HG03108 (cell line): Measurements from ENCODE around the gene CTDSP2.
A peak's percentile ranks its signal among the peaks of the same experiment; 100 is the strongest.
"Not testable (repeated sequence)": the region's sequence is repeated elsewhere in the genome, so short reads cannot be mapped to it uniquely, and the experiment has no call there.

ENCODE experiments used
- ATAC-seq: cut with Tn5 transposase; IDR thresholded peaks from one replicate; pipeline ENCODE4 v1.9.1; 2021; ENCODE audit warnings: moderate library complexity; ENCODE audit not compliant: unreplicated experiment

CTDSP2 gene

DNA sequence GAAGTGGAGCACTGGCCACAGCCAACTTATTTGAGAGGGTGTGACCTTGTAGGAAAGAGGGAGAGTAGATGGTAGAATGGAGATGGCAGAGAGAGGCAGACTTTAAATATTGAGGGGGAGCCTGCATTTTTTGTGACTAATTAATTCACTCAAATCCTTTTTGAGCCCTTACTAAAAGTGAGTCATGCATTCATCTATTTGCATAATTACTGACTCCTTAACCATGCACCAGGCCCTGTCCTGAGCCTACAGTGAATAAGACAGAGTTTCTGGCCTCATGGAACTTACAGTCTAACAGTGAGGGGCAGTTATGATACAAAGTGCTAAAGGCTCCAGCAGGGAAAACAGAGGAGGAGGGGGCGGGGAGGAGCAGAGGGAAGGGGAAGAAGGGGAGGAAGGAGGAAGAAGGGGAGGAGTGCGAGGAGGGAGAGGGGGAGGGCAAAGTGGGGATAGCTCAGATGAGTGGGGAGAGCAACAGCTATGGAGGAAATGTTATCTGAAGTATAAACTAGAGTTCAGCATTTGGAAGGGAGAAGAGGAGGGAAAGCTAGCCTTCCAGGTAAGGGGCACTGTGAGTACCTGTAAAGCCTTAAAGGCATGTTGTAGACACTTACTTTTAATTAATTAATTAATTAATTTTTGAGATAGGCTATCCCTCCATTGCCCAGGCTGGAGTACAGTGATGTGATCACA is 7.5 kb upstream of the CTDSP2 start:
- ATAC-seq = no peak

DNA sequence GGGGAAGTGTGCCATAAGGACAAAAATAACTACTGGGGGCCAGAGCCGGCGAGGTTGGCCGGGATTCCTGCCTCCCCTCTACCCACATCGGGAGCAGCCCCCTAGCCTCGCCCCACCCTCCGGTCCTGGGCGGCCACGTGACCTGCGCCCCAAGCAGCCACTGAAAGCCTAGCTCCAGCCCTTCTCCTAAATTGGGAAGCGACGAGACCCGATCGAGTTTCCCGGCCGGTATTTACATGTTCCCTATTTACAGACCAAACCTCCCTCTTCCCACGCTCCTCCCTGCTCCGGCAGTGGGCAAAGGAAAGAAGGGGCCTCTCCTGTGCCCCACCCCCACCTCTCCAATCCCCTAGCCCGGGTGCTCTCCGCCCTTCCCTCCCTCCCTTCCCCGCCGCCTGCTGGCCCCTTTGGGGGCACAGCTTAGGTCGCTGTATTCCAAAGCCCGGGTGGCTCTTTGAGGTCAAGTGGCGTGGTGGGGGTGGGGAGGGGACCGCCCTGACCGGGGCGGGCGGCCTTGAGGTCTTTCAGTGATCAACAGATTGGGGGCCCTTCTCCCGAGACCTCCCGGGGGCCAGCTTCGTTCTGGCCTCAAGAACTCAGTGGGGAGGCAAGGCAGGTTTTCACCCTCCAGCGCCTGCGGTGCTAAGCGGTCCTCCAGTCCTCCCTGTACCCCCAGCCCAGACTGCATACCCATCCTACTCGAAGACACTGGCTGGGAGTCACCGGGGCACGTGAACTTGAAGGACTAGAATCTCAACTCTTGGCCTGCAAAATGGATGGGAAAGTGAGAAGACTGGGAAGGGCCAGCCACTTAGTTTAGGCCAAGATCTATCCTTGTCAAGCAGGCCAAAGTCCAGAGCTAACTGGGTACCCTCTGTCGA is 6.3 kb upstream of the CTDSP2 start:
- no peak for ATAC-seq

GRCh38 chr12:57852200-57852599 is 5.7 kb upstream of the CTDSP2 start:
- no peak for ATAC-seq

DNA sequence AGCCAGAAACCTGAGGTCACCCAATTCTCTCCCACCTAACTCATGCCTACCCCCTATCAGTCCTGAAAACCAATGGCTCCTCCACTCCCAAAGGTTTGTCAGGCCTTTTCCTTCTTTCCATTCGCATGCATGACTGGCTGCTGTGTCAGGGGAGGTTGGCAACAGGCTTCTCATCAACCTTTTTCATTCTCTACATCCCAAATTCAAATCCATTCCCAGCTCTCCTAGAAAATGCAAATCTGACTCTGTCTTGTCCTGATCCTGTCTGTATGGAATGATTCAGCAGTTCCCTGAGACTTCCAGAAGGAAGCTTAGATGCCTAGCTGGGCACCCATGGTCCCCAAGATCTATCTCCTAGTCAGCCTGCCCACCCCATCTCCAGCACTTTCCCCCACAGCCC is 5.0 kb upstream of the CTDSP2 start:
- no peak for ATAC-seq

- ATAC-seq = no peak
Measured at GRCh38 chr12:57850854-57851430, 4.4 kb upstream of the CTDSP2 start.

- not testable (repeated sequence) for ATAC-seq
Measured at GRCh38 chr12:57849447-57849846, 2.9 kb upstream of the CTDSP2 start.

DNA sequence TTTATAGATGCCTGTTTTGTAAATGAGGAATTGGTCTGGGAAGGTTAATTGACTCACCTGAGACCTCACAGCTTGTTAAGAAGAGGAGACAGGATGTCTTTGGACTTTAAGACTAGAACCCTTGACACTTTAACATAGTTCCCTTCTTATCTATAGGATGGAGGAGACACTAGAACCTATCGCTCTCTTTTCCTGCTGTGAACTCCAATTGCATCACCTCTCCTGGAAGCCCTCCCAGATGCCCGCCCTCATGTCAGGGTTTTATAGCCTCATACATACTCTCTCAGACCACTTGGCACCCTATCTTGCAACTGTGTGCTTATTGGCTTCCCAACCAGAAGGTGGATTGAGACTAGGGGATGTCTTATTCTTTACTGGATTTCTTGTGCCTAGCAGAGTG is 2.5 kb upstream of the CTDSP2 start:
- no peak for ATAC-seq

DNA sequence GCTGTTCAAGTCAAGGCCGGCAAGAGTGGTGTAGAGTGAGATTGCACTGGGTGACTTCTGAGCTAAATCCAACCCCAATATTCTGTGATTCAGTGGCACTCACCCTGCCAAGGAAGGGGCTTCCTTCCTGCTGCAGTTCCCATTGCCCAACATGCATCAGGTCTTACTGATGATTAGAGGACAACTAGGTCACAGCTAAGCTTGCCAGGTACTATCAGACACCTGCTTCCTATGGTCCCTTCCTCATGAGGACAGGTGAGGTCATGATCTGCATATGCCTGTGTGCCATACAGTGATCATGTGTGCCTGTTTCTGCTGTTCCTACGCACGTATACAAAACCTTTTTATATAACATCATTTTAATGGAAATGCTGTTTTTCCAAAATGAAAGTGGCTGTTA is 1.7 kb upstream of the CTDSP2 start:
- ATAC-seq = no peak

DNA sequence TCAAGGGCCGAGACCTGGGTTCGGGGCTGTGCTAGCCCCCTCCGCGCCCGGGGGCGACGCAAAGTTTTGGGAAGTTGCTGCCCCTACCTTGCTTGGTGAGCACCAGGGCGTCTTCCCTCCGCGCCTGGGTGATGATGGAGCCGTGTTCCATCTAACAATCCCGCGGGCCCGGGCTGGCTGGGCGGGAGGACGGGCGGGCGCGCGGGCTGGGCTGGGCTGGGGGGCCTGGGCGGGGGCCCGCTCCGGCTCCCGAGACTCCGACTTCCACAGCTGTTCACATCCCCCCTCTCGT is 298 bp downstream of the CTDSP2 start:
- ATAC-seq = peak; percentile 0

DNA sequence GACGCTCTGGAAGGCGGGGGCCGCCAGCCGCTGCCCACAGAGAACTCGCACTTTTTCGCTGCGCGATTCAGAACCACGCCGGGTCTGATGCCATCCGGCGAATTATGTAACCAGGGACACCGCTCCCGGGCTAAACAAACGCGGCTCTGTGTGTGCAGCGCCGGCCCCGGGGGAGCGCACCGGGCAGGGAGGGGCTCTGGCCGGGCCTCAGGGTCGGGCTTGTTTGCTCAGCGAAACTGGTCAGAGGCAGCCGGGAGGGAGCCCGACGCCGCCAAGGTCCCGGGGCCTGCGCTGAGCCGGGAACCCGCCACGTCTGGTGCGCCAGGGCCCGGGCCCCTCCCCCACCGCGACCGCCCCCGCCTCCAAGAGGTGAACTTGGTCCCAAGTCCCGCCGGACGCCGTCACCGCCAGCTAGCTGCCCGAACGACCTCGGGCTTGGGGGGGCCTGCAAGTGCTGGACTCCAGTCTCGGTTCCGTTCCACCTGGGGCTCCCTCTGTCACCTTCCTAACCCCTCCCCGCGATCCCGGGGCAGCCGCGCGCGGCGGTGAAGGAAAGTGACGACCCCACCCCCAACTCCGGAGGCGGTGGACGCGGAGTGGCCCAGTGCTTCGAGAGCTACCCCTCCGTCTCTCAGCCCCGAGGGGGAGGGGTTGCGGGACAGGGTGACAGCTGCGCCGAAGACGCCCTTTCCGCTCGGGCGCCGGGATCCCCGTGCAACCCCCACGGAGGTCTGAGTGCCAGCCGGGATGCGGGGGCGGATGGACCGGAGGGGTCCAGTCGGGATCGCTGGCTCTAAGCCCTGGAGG is 848 bp downstream of the CTDSP2 start:
- ATAC-seq = peak; percentile 20

GRCh38 chr12:57844709-57845477 is 1.6 kb downstream of the CTDSP2 start:
- peak; percentile 9 for ATAC-seq

DNA sequence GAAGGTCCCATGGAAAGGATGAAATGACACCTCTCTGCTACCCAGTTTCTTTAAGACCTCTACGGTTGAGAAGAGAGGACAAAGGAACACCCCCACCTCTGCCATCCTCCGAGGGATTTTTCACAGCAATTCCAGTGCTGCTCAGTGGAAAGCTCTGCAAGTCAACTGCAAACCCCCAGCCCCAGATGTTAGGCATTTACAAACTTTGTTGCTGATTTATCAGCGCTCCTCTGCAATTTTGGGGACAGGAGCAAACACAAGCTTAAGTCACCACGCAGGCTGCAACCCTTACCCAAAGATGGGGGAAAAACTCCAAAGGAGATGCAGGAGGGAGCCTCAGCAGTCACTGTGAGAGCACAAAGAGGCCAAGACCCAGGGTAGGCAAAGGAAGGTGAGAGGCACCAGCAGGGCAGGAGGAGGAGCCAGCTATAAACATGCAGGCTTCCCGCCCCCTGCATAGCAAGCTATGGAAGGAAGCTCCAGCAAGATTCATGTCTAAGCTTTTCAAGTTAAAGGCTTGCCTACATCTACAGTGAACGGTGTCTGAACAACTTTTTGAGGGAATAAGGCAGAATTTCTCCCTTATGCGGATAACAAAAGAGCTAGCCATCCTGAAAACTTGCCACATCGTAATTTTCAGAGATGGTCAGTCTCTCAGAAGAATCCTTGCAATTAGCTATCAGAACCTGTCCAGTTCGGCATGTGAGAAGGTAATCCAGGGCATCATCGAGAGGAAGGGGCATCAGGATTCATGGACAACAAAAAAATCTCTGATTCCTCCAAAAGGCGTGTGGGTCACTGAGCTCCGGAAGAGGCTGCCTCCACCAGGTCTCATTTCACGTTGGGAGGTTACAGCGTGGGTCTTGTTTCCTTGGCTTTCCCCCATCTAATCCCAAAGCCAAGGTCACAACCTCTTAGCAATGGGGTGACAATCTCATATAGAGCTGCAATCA is 3.9 kb downstream of the CTDSP2 start:
- ATAC-seq = no peak

GRCh38 chr12:57841445-57841844 is 5.1 kb downstream of the CTDSP2 start:
- no peak for ATAC-seq

DNA sequence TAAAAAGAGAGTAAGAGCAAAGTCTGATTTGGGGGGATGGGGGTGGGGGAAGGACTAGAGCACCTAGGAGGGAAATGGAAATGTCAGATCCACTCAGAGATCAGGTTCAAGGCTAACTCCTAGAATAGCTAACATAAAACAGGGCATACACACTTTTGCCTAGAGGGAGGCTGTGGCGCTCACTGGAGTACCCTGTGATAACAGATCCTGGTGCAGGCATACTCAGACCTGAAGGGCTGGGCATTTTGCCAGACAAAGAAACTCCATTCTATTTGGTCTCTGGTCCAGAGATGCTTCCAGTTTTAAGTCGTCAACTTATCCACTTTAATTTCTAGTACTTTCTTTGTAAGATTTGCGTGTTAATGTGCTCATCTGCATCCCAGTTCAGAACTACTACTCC is 5.8 kb downstream of the CTDSP2 start:
- no peak for ATAC-seq

DNA sequence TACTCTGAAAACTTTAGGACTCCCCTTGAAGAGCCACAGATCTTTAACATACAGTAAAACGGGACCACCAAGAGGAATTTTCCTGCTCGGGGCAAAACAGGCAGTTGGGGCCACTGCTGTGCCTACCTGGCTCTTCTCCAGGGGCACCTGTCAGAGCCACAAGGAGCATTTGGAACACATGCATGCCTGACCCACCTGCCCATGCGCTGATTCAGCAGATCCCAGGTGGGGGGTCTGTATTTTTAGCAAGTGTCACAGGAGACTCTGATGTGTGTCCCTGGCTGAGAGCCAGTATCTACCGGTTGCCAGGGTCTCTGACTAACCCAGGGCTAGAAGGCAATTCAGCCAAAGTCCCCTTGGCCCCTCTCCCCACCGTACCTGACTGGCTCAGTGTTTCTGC is 6.5 kb downstream of the CTDSP2 start:
- no peak for ATAC-seq

DNA sequence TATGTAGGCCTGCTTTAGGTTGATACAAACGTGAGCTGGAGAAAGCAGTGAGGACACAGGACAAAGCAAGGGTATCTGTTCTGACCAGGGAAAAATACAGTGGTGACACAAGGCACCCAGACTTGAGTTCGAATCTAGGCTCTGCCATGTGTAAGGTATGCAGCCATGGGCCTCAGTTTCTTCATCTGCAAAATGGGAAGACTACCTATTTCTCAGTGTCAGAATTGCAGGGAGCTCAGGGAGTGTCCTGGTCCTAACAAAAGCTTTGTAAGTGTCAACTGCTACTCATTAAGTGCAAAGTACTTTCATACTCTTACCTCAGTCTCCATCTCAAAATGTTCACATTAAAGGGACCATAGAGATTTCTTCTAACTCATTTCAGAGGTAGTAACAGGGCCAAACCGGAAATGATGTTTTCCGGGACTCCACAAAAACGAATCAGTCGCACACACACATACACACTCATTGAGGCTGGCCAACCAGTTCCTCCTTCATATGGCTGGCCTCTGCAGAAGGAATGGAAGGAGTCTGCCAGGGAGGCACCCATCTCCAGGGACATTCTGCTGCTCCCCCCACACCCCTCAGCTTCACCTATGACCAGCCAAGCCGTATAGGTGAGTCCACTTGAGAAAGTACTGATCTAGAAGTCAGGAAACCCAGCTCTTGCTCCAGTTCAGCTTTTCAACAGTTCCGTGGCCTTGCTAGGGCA is 7.8 kb downstream of the CTDSP2 start:
- ATAC-seq = no peak

DNA sequence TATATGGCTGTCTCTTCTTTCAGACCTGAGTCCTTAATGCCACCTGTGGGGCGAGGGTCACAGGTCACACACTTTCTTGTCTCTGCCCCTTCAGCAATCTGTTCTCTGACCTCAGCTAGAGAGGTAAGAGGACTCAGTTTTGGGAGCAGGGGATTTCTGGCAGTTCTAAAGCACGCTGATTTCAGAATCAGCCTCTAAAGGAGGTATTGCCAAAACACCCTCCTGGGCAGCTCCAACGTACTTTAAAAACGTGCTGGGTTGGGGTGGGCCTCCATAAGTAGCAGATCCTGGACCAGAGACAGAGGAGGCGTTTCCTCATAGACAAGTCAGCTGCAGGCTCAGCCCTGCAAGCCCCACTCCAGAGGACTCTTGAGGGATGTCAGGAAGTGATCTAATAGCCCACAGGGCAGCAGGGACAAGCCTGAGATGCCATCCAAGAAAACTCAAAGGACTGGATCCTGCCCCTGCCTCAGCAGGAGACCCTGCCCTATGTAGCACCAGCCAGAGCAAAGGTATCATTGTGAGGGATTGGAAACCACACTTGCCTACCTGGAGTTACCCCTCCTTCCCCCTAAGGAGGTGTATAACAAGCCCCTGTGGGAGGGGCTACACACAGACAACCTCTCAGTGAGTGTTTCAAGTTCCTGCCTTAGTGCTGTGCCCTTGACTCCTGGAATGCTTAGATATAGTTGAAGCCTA is 8.5 kb downstream of the CTDSP2 start:
- no peak for ATAC-seq
